Lung (tissue), 12 donors: ENCODE data around the gene XPNPEP2. TPM values are rescaled to one million over a fixed set of nuclear protein-coding genes. Genes with fewer than 3 reads are reported as not detected.

Source experiments
- ATAC-seq: fragments of 200-7000 bp; cut with Tn5 transposase; one replicate; pipeline ENCODE4 v1.9.1; 2020; ENCODE audit warnings: moderate number of reproducible peaks; ENCODE audit not compliant: insufficient read depth, low FRiP score
- DNase-seq, 3 donors: peaks; one replicate each; pipeline ENCODE4 v3.0.0-alpha.2; 2013 to 2017
- H3K27ac ChIP-seq, 2 donors: one replicate each; pipeline ENCODE4 v1.5.1; 2013; ENCODE audit warnings: mild to moderate bottlenecking in 2 of 2, moderate library complexity in 2 of 2, control low read depth in 1 of 2, inconsistent platforms in 1 of 2, low read depth in 1 of 2, low read length in 1 of 2
- H3K27me3 ChIP-seq, 3 donors: one replicate each; pipeline ENCODE4 v1.5.1; 2013; ENCODE audit warnings: low read length in 2 of 3; ENCODE audit not compliant: control insufficient read depth in 3 of 3, insufficient read depth in 3 of 3
- H3K36me3 ChIP-seq, 4 donors: one replicate each; pipeline ENCODE4 v1.5.1; 2013; ENCODE audit warnings: low read length in 4 of 4, mild to moderate bottlenecking in 1 of 4, moderate library complexity in 1 of 4; ENCODE audit not compliant: control insufficient read depth in 4 of 4, insufficient read depth in 4 of 4
- H3K4me1 ChIP-seq, 5 donors: one replicate each; pipeline ENCODE4 v1.5.1; 2013; ENCODE audit warnings: low read length in 5 of 5, mild to moderate bottlenecking in 2 of 5, moderate library complexity in 1 of 5; ENCODE audit not compliant: control insufficient read depth in 5 of 5, insufficient read depth in 5 of 5
- H3K4me3 ChIP-seq: one replicate; pipeline ENCODE4 v1.5.1; 2013; ENCODE audit warnings: mild to moderate bottlenecking, control low read depth, moderate library complexity
- H3K9ac ChIP-seq, 2 donors: one replicate each; pipeline ENCODE4 v1.5.1; 2013; ENCODE audit warnings: low read length in 2 of 2, control low read depth in 1 of 2; ENCODE audit not compliant: insufficient read depth in 1 of 2
- H3K9me3 ChIP-seq, 4 donors: one replicate each; pipeline ENCODE4 v1.5.1; 2013; ENCODE audit warnings: low read length in 3 of 4, mild to moderate bottlenecking in 1 of 4, moderate library complexity in 1 of 4; ENCODE audit not compliant: control insufficient read depth in 4 of 4, insufficient read depth in 3 of 4
- WGBS, 2 donors: extraction: QIAGEN DNeasy Blood & Tissue Kit; methylation state at CpG; one replicate each; pipeline ENCODE4 v1.1.7; 2013; 5-methylcytosine and 5-hydroxymethylcytosine counted together
- polyA plus RNA-seq, 2 donors: library from polyadenylated mRNA; stranded (reverse); fragments of 200-250 nt; gene quantifications; one replicate each; pipeline ENCODE4 v1.2.1, GENCODE V29; 2013
- total RNA-seq, 2 donors: library from RNA; depleted of rRNA in 1 of 2; stranded (reverse); fragments of >200 nt in 1 of 2; gene quantifications; one replicate each; pipeline ENCODE4 v1.2.1, GENCODE V29; 2014 to 2021
- TF ChIP-seq, protein P1 (sequence below): IDR thresholded peaks from 2 replicates; pipeline ENCODE4 v1.5.1; 2012; ENCODE audit warnings: mild to moderate bottlenecking; ENCODE audit errors: control extremely low read depth, extremely low read depth
- donor health status: control.
- donor health status: control.
- donor health status: Bipolar disorder and iron deficiency.
- donor health status: healthy.
- donor health status: DM: yes; HTN: yes; CAD: no.

The XPNPEP2 gene
- total and polyA plus RNA-seq, 4 donors, result 0.61 to 2.1 (median 1.3) TPM

DNA sequence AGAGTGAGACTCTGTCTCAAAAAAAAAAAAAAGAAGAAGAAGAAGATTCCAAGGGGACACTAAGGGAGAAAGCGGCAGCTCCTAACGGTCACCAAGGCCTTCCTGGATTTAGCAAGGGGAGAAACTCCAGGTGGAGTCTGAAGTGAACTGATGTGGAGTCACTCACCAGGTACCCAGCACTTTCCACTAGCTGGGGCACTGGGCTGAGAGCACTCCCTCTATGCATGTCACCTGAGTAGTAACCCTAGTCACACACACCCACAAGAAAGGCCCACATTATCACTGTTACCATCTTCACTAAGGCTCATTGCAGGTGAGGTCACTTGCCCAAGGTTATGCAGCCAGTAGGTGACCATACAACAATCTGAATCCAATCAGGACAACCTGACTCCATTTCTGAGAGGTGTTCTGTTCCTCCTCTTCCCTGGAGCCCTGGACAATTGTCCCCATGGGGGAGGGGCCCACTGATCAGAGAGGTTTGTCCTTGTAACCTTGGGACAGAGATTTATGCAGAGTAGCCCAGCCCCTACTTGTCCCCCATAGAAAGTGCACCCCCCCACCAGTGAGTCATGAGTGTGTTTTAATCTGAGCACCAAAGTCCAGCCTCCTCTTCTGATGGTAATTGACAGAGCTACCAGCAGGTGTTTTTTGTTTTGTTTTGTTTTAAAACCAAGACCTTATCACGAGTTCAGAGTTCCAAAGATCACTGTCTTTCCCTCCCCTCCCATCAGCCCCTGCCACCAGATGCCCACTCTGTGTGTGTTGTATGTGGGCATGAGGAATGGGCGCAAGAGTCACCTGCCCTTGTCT, 35.1 kb downstream of the XPNPEP2 start:
- H3K27me3 ChIP-seq, result no peaks in the 10 kb centered on the region
- ATAC-seq (no peak), DNase-seq (no peak)
- 76 to 88% methylated on average over 2 to 4 of the region's 4 CpGs for WGBS, 2 donors
- TF ChIP-seq, protein P1, sequence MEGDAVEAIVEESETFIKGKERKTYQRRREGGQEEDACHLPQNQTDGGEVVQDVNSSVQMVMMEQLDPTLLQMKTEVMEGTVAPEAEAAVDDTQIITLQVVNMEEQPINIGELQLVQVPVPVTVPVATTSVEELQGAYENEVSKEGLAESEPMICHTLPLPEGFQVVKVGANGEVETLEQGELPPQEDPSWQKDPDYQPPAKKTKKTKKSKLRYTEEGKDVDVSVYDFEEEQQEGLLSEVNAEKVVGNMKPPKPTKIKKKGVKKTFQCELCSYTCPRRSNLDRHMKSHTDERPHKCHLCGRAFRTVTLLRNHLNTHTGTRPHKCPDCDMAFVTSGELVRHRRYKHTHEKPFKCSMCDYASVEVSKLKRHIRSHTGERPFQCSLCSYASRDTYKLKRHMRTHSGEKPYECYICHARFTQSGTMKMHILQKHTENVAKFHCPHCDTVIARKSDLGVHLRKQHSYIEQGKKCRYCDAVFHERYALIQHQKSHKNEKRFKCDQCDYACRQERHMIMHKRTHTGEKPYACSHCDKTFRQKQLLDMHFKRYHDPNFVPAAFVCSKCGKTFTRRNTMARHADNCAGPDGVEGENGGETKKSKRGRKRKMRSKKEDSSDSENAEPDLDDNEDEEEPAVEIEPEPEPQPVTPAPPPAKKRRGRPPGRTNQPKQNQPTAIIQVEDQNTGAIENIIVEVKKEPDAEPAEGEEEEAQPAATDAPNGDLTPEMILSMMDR, result no peak
- H3K4me3 ChIP-seq, result no peak overlapping the region
- H3K4me1 ChIP-seq, result peaks cover 0 to 4% (median 0%) of the 10 kb centered on the region in 5 donors
- no peaks in the 10 kb centered on the region for H3K9me3 ChIP-seq
- no peak overlapping the region for H3K9ac ChIP-seq
- H3K27ac ChIP-seq, result peak overlapping the region in 1 of 2 donors; percentile 37
- H3K36me3 ChIP-seq, result no peaks in the 10 kb centered on the region

DNA sequence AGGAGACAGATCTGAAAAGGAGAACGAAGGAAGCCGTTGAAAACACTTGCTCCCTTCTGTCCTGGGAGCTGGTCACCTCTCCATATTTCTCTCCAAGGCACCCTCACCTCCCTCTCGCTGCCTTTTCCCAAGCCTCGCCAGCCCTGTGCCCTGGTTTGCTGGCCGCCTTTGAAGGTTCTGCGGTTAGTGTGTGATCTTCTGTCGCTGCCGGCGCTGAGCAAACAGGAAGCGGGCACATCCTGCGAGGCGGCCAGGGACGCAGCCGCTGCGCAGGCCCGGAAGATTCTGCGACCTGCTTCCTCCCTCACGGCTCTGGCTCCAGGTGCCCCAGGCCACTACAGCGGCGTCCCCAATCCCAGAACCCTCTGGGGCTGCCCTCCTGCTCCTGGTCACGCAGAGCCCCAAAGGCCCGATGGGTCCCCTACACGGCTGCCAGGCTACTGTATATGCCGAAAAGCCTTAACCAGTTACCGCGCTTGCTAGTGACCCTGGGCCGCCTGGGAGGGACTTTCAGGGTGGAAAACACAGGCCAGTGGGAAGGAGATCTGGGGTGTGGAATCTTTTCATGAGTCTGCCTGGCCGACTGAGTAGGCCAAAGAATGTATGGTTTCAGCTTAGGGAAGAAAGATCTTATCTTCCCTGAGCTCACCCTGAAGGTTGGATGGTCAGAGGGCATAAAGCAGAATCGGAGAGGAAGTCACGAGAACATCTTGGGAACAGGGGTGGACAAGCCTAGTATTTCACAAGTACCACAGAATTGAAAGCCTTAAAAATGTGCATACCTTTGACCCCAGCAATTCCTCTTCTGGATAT, 38.6 kb downstream of the XPNPEP2 start:
- no peaks in the 10 kb centered on the region for H3K9me3 ChIP-seq
- no peaks in the 10 kb centered on the region for H3K36me3 ChIP-seq
- DNase-seq (peak; percentile 22 to 59 (median 42)), ATAC-seq (peak; percentile 45)
- TF ChIP-seq, protein P1, result no peak
- peak overlapping the region in 1 of 2 donors; percentile 13 for H3K9ac ChIP-seq
- no peaks in the 10 kb centered on the region for H3K27me3 ChIP-seq
- no peak overlapping the region for H3K4me3 ChIP-seq
- peaks cover 0 to 4% (median 0%) of the 10 kb centered on the region in 5 donors for H3K4me1 ChIP-seq
- peak overlapping the region in 1 of 2 donors; percentile 83 for H3K27ac ChIP-seq
- 13 to 44% methylated on average over 21 to 30 of the region's 30 CpGs for WGBS, 2 donors

DNA sequence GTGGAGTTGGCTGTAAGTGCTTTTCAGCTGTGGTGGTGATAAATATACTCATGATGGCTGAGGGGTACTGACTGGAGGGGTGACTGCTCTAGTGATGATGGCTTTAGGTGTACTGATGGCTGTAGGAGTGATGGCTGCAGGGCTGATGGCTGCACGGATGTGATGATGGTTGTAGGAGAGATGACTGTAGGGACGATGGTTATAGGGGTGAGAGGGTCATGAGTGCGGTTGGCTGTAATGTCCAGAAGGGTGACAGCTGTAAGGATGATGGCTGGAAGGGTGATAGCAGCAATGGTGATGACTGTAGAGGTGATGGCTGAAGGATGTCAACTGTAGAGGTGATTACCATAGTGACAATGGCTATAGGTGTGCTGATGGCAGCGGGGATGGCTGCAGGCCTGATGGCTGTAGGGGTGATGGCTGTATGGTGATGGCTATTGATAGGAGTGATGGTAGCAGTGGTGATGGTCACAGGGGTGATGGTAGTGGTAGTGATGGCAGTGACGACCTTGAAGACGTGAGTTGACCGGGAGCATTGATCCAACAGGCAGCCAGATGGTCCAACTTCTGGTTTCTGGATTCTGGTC, 40.4 kb downstream of the XPNPEP2 start:
- WGBS, 2 donors, result 76 to 81% methylated on average over 7 of the region's 7 CpGs
- Histone ChIP-seq H3K27me3 (no peaks in the 10 kb centered on the region), H3K4me3 (no peak overlapping the region), H3K9me3 (no peaks in the 10 kb centered on the region), H3K4me1 (peaks cover 0 to 4% (median 0%) of the 10 kb centered on the region in 5 donors), H3K9ac (no peak overlapping the region), H3K36me3 (no peaks in the 10 kb centered on the region), H3K27ac (peak overlapping the region in 1 of 2 donors; percentile 33)
- DNase-seq (peak in 1 of 3 donors; percentile 2), ATAC-seq (no peak)
- TF ChIP-seq, protein P1, result no peak
